ENCODE results near the gene GPN2. TPM values are rescaled to one million over a fixed set of nuclear protein-coding genes. Genes with fewer than 3 reads are reported as not detected.

GPN2 gene
- total RNA-seq, 2 donors from 2014 or later: 32.4 to 36.2 TPM

DNA sequence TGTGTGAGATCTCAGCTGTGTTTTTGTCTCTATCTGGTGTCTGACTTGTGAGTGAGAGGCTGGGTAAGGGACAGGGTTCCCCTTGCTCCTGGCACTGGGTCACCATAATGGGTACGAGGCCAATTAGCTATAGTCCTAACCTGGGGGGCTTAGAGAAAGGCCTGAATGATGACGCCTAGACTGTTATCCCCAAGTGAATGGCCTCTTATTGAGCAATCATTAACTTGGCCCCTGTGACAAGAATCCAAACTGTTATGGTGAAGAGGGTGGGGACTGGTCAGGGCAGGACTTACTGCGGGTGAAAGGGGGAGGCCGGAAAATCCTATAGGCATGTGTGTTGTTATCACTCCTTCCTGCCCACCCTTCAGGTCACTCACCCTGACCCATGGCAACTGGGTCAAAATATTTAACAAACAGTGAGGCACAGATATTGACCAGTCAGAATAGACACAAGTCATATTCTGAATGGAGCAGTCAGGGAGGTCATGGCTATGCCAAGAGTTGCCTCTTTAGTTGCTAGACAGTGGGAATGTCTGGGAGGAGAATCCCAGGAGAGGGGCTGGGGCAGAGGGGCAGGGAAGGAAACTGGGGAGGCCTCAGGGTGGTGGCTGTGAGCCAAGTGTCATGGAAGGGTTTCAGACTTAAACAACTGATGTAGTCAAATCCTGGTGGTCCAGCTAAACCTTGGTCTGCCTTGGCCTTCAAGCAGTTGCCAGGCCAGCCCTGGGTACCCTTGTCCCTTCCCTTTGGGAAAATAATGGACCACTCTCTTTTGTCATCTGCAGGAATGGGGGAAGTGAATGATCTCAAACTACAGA is 20.5 kb upstream of the GPN2 start:
- no peaks in the 10 kb centered on the region for H3K9me3 ChIP-seq
- H3K4me1 ChIP-seq: peaks cover 14% of the 10 kb centered on the region
- no peaks in the 10 kb centered on the region for H3K36me3 ChIP-seq
- H3K27ac ChIP-seq: no peak overlapping the region
- H3K27me3 ChIP-seq: no peaks in the 10 kb centered on the region
- TF ChIP-seq, protein P1, sequence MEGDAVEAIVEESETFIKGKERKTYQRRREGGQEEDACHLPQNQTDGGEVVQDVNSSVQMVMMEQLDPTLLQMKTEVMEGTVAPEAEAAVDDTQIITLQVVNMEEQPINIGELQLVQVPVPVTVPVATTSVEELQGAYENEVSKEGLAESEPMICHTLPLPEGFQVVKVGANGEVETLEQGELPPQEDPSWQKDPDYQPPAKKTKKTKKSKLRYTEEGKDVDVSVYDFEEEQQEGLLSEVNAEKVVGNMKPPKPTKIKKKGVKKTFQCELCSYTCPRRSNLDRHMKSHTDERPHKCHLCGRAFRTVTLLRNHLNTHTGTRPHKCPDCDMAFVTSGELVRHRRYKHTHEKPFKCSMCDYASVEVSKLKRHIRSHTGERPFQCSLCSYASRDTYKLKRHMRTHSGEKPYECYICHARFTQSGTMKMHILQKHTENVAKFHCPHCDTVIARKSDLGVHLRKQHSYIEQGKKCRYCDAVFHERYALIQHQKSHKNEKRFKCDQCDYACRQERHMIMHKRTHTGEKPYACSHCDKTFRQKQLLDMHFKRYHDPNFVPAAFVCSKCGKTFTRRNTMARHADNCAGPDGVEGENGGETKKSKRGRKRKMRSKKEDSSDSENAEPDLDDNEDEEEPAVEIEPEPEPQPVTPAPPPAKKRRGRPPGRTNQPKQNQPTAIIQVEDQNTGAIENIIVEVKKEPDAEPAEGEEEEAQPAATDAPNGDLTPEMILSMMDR (IDR thresholded peaks at IDR 0.05): no peak
- no peak overlapping the region for H3K4me3 ChIP-seq
- H3K9ac ChIP-seq (ENCODE audit: low read depth in 2 of 2, low read length in 2 of 2): peak overlapping the region in 1 of 2 donors; percentile 13
- peak; percentile 48 for DNase-seq
- intact Hi-C loops (cut with DNase I): no loop called here

DNA sequence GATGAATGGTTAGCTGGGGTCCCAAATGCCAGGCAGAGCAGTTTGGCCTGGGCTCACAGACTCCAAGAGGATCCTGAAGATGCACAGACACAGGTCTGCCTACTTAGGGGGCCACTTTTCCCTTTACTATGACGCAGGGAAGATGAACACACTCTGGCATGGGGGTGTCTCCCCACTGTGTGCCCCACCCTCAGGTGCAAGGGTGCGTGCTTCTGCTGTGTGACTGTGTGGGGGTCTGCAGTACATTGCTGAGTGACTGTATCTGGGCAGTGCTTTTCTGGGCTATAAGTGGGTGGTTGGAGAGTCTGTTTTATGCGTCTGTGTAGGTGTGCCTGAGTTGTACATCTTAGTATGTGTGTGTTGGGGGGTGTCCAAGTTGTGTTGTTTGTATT is 19.9 kb upstream of the GPN2 start:
- DNase-seq: no peak
- no peak overlapping the region for H3K27ac ChIP-seq
- H3K4me1 ChIP-seq: peaks cover 11% of the 10 kb centered on the region
- no peaks in the 10 kb centered on the region for H3K9me3 ChIP-seq
- TF ChIP-seq, protein P1 (IDR thresholded peaks at IDR 0.05): no peak
- no peaks in the 10 kb centered on the region for H3K27me3 ChIP-seq
- intact Hi-C loops (cut with DNase I): no loop called here
- H3K9ac ChIP-seq (ENCODE audit: low read depth in 2 of 2, low read length in 2 of 2): peak overlapping the region in 1 of 2 donors; percentile 13
- H3K4me3 ChIP-seq: no peak overlapping the region
- H3K36me3 ChIP-seq: no peaks in the 10 kb centered on the region

DNA sequence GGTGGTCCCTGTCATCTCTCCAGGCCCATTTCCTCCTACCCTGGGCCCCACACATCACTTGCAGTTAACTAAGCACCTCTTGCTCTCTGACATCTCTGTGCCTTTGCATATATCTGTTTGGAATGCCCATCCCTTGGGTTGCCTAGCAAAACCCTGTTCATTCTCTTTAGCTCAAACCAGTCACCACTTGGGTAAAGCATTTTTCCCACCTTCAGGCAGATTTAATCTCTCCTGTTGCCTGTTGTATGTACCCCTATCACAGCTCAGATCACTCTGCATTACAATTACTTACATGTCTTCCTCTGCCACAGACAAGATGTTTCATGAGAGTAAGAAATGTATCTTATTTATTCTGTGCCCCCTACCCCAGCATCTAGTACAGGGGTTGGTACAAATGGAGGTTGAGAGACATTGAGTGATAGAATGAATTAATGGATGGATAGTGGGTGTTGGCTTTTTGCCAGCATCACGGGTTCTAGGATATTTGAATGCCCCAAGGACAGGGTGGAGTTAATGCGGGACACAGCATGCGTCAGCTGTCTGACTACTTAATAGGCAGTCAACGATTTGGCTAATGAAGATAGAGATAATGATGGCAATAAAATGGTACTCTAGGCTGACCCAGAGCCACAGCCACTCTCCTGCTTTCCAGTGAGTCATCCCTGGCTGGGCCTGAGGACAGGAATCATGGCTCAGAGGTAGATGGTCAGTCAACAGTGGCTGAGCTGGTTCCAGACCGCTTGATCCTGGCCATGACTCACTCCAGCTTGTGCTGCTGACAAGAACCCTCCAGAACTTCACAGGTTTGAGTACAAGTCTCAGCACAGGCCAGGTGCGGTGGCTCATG is 17.2 kb upstream of the GPN2 start:
- no peak for DNase-seq
- H3K4me3 ChIP-seq: no peak overlapping the region
- peak overlapping the region in 1 of 2 donors; percentile 12 for H3K9ac ChIP-seq (ENCODE audit: low read depth in 2 of 2, low read length in 2 of 2)
- no peaks in the 10 kb centered on the region for H3K27me3 ChIP-seq
- TF ChIP-seq, protein P1 (IDR thresholded peaks at IDR 0.05): no peak
- H3K4me1 ChIP-seq: peaks cover 11% of the 10 kb centered on the region
- intact Hi-C loops (cut with DNase I): no loop called here
- H3K36me3 ChIP-seq: no peaks in the 10 kb centered on the region
- no peaks in the 10 kb centered on the region for H3K9me3 ChIP-seq
- no peak overlapping the region for H3K27ac ChIP-seq

DNA sequence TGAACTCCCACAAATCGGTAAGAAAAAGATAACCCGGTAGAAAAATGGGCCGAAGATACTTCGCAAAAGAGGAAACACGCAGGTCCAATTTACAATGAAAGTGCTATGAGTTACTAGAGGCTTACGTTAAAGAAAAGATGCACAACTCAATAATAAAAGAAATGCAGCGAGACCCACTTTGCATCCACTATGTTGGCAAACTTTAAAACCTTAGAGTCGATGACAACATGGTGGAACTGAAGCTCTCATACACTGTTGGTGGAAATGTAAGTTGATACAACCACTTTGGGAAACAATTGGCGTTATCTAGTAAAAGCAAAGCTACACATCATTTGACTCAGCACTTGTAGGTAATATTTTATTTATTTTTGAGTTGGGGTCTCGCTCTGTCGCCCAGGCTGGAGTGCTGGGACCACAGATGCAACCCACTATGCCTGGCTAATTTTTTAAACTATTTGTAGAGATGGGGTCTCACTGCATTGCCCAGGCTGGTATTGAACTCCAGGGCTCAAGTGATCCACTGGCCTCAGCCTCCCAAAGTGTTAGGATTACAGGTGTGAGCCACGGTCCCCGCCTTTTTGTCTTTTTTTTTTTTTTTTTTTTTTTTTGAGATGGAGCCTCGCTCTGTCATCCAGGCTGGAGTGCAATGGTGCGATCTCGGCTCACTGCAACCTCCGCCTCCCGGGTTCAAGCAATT is 10.9 kb upstream of the GPN2 start:
- intact Hi-C loops (cut with DNase I): no loop called here
- Histone ChIP-seq H3K4me1 (peaks cover 10% of the 10 kb centered on the region), H3K9me3 (no peaks in the 10 kb centered on the region), H3K4me3 (peak overlapping the region; percentile 97), H3K9ac (ENCODE audit: low read depth in 2 of 2, low read length in 2 of 2) (peak overlapping the region in 1 of 2 donors; percentile 94), H3K27ac (peak overlapping the region; percentile 82), H3K27me3 (no peaks in the 10 kb centered on the region), H3K36me3 (peaks cover 5% of the 10 kb centered on the region)
- no peak for DNase-seq
- TF ChIP-seq, protein P1 (IDR thresholded peaks at IDR 0.05): no peak

Measured in colonic mucosa (tissue), 4 donors.